HepG2 (cell line): ENCODE data around the gene PRKAG1. TPM values are rescaled to one million over a fixed set of nuclear protein-coding genes. Genes with fewer than 3 reads are reported as not detected.
A peak's percentile ranks its signal among the peaks of the same experiment; 100 is the strongest.

Experiments used
- IRF2 ChIP-seq: IDR thresholded peaks from 2 replicates; pipeline ENCODE4 v1.6.1; 2018; ENCODE audit warnings: missing genetic modification reagents, missing compliant biosample characterization
- PRDM15 ChIP-seq: sonication (generic); formaldehyde crosslinking; IDR thresholded peaks from 2 replicates; pipeline ENCODE4 v1.4.0; 2020; ENCODE audit warnings: missing genetic modification reagents
- SALL1 ChIP-seq: sonication (generic); formaldehyde crosslinking; IDR thresholded peaks from 2 replicates; pipeline ENCODE4 v1.8.0; 2022; ENCODE audit warnings: mild to moderate bottlenecking, missing genetic modification reagents
- SMAD1 ChIP-seq: sonication (generic); formaldehyde crosslinking; IDR thresholded peaks from 2 replicates; pipeline ENCODE4 v1.4.0; 2020; ENCODE audit warnings: missing genetic modification reagents, low read depth, mild to moderate bottlenecking, borderline replicate concordance
- WIZ ChIP-seq: sonication (generic); formaldehyde crosslinking; IDR thresholded peaks from 2 replicates; pipeline ENCODE4 v1.5.1; 2020; ENCODE audit warnings: mild to moderate bottlenecking, missing genetic modification reagents
- ZFAT ChIP-seq: sonication (generic); formaldehyde crosslinking; conservative IDR thresholded peaks from 2 replicates; pipeline ENCODE4 v1.8.1; 2023; ENCODE audit warnings: missing genetic modification reagents, inconsistent platforms
- ZFP90 ChIP-seq: sonication (generic); formaldehyde crosslinking; IDR thresholded peaks from 2 replicates; pipeline ENCODE4 v1.8.0; 2022; ENCODE audit warnings: missing genetic modification reagents, mild to moderate bottlenecking, inconsistent platforms, borderline replicate concordance
- ZNF556 ChIP-seq: sonication (generic); formaldehyde crosslinking; IDR thresholded peaks from 2 replicates; pipeline ENCODE4 v1.4.0; 2020; ENCODE audit warnings: mild to moderate bottlenecking, missing genetic modification reagents, borderline replicate concordance
- ZSCAN30 ChIP-seq: sonication (generic); formaldehyde crosslinking; IDR thresholded peaks from 2 replicates; pipeline ENCODE4 v1.5.0; 2020; ENCODE audit warnings: mild to moderate bottlenecking, missing genetic modification reagents
- ZUFSP ChIP-seq: sonication (generic); formaldehyde crosslinking; IDR thresholded peaks from 2 replicates; pipeline ENCODE4 v1.9.0; 2021; ENCODE audit warnings: missing genetic modification reagents, mild to moderate bottlenecking, borderline replicate concordance
- polyA plus RNA-seq, 8 experiments: library from polyadenylated mRNA; depleted of rRNA in 3 of 8; stranded (reverse) in 7 of 8; unstranded in 1 of 8; fragments of >200 nt; fragmentation: Illumina TruSeq in 4 of 8; extraction: Trizol in 4 of 8; gene quantifications; 2 replicates each; pipeline versions ENCODE4 v1.2.1 to v1.2.3, GENCODE V29; 2011 to 2016; ENCODE audit warnings: low read depth in 4 of 8, missing spikeins in 1 of 8, mixed read lengths in 1 of 8; ENCODE audit not compliant: insufficient read depth in 1 of 8
- total RNA-seq, 5 experiments: library from RNA; depleted of rRNA; stranded (reverse); fragments of >200 nt; fragmentation: Illumina TruSeq; extraction: Trizol; gene quantifications; 2 replicates each; pipeline ENCODE4 v1.2.3, GENCODE V29; 2016; ENCODE audit warnings: low read depth in 1 of 5
- TF ChIP-seq, protein P1 (sequence below), 2 experiments: fragments of 450-650 bp in 1 of 2; sonication (generic) in 1 of 2; formaldehyde crosslinking in 1 of 2; IDR thresholded peaks; 2 replicates each; pipeline versions ENCODE4 v1.6.1 to v1.8.0; 2016 to 2022; ENCODE audit warnings: antibody characterized with exemption in 1 of 2, mild to moderate bottlenecking in 1 of 2, missing genetic modification reagents in 1 of 2
- TF ChIP-seq, protein P2 (sequence below): sonication (generic); formaldehyde crosslinking; IDR thresholded peaks from 2 replicates; pipeline ENCODE4 v1.4.0; 2020; ENCODE audit warnings: missing genetic modification reagents, low read depth, mild to moderate bottlenecking, borderline replicate concordance

Gene PRKAG1
- total and polyA plus RNA-seq, 2 of the 13 experiments (the other 11 are each of a cell fraction or from before 2014, with no cell fraction given), result 26.1 to 32.8 TPM

GRCh38 chr12:48979602-48980388 is 38.8 kb downstream of the PRKAG1 start (continued):
- TF ChIP-seq, protein P1, sequence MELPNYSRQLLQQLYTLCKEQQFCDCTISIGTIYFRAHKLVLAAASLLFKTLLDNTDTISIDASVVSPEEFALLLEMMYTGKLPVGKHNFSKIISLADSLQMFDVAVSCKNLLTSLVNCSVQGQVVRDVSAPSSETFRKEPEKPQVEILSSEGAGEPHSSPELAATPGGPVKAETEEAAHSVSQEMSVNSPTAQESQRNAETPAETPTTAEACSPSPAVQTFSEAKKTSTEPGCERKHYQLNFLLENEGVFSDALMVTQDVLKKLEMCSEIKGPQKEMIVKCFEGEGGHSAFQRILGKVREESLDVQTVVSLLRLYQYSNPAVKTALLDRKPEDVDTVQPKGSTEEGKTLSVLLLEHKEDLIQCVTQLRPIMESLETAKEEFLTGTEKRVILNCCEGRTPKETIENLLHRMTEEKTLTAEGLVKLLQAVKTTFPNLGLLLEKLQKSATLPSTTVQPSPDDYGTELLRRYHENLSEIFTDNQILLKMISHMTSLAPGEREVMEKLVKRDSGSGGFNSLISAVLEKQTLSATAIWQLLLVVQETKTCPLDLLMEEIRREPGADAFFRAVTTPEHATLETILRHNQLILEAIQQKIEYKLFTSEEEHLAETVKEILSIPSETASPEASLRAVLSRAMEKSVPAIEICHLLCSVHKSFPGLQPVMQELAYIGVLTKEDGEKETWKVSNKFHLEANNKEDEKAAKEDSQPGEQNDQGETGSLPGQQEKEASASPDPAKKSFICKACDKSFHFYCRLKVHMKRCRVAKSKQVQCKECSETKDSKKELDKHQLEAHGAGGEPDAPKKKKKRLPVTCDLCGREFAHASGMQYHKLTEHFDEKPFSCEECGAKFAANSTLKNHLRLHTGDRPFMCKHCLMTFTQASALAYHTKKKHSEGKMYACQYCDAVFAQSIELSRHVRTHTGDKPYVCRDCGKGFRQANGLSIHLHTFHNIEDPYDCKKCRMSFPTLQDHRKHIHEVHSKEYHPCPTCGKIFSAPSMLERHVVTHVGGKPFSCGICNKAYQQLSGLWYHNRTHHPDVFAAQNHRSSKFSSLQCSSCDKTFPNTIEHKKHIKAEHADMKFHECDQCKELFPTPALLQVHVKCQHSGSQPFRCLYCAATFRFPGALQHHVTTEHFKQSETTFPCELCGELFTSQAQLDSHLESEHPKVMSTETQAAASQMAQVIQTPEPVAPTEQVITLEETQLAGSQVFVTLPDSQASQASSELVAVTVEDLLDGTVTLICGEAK (IDR thresholded peaks at IDR 0.05), result no peak
- TF ChIP-seq, protein P1 (CRISPR knock-in tag; IDR thresholded peaks at IDR 0.05), result no peak
- 0 out of 2 replicates have a peak, but pooled peaks have one; percentile 5 for TF ChIP-seq SALL1 (CRISPR knock-in tag)
- TF ChIP-seq ZNF556 (CRISPR knock-in tag), result no peak
- TF ChIP-seq SMAD1, result no peak
- no peak for TF ChIP-seq PRDM15
- TF ChIP-seq IRF2 (CRISPR knock-in tag), result no peak
- TF ChIP-seq ZFAT (CRISPR knock-in tag), result no peak
- no peak for TF ChIP-seq ZSCAN30
- no peak for TF ChIP-seq ZFP90 (CRISPR knock-in tag)
- TF ChIP-seq ZUFSP, result no peak
- no peak for TF ChIP-seq WIZ (CRISPR knock-in tag)
- TF ChIP-seq, protein P2, sequence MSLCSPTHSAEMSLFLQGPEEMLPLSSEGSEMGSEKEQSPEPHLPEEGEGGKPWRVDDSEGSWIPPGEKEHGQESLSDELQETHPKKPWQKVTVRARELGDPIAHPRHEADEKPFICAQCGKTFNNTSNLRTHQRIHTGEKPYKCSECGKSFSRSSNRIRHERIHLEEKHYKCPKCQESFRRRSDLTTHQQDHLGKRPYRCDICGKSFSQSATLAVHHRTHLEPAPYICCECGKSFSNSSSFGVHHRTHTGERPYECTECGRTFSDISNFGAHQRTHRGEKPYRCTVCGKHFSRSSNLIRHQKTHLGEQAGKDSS (CRISPR knock-in tag), result no peak
